Measurements from ENCODE around the gene IQCC. TPM values are rescaled to one million over a fixed set of nuclear protein-coding genes. Genes with fewer than 3 reads are reported as not detected.

Gene IQCC
- total RNA-seq, 2 donors from 2014 or later: 1.4 TPM; not detected in 1

DNA sequence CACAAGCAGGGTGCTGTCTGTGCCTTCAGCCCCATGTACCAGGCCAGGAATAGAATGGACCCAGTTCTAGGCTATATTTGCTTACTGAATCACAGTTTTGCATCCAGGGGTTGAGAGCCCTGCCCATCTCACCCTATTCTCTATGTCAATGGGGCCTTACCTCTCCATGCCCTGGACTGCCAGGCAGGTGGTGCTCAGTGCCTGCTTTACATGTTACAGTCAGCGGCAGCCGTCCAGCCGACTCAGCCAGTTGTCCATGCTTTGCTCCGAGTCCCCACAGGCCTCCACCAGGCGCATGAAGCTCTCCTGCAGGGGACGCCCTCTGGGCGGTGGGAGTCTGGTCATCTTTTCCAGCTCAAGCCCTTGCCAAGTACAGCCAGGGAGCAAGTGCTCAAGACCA, 29.3 kb downstream of the IQCC start:
- peaks cover 30% of the 10 kb centered on the region for H3K36me3 ChIP-seq
- DNase-seq (ENCODE audit: low spot score) (no peak), ATAC-seq (ENCODE audit: insufficient number of reproducible peaks, low FRiP score, low read depth) (no peak)
- TF ChIP-seq CTCF (IDR thresholded peaks at IDR 0.05): no peak
- H3K4me1 ChIP-seq (ENCODE audit: control insufficient read depth in 1 of 2, low read depth in 2 of 2): no peaks in the 10 kb centered on the region
- no peak overlapping the region for H3K4me3 ChIP-seq
- H3K27me3 ChIP-seq (replicated peaks; ENCODE audit: insufficient read depth): no peaks in the 10 kb centered on the region
- H3K27ac ChIP-seq: no peak overlapping the region
- H3K9me3 ChIP-seq: no peaks in the 10 kb centered on the region

GRCh38 chr1:32239337-32239736, 33.9 kb downstream of the IQCC start:
- H3K9me3 ChIP-seq: no peaks in the 10 kb centered on the region
- no peak for TF ChIP-seq CTCF (IDR thresholded peaks at IDR 0.05)
- no peak overlapping the region for H3K4me3 ChIP-seq
- DNase-seq (ENCODE audit: low spot score) (no peak), ATAC-seq (ENCODE audit: insufficient number of reproducible peaks, low FRiP score, low read depth) (no peak)
- peaks cover 5 to 13% of the 10 kb centered on the region in 2 donors for H3K4me1 ChIP-seq (ENCODE audit: control insufficient read depth in 1 of 2, low read depth in 2 of 2)
- peak overlapping the region in 1 of 2 donors; percentile 75 for H3K27ac ChIP-seq
- H3K27me3 ChIP-seq (replicated peaks; ENCODE audit: insufficient read depth): no peaks in the 10 kb centered on the region
- no peaks in the 10 kb centered on the region for H3K36me3 ChIP-seq

DNA sequence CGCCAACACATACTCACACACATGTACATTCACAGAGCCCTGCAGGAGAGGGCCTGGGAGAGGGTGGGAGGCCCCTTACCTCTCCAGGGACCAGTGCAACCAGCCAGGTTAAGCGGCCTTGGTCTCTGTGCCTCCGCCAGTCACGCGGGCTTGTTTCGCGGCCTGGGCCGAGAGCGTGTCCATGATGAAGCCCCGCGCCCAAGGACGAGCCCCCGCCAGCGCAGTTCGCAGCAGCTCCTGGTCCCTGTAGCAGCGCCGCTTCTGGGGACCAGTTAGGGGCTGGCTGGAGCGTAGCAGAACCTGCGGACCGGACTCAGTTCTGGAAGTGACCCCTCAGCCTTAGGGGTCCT, 34.3 kb downstream of the IQCC start:
- no peaks in the 10 kb centered on the region for H3K27me3 ChIP-seq (replicated peaks; ENCODE audit: insufficient read depth)
- peak overlapping the region; percentile 75 to 84 for H3K27ac ChIP-seq
- no peaks in the 10 kb centered on the region for H3K36me3 ChIP-seq
- ATAC-seq (ENCODE audit: insufficient number of reproducible peaks, low FRiP score, low read depth) (no peak), DNase-seq (ENCODE audit: low spot score) (no peak)
- peak overlapping the region; percentile 85 for H3K4me3 ChIP-seq
- no peak for TF ChIP-seq CTCF (IDR thresholded peaks at IDR 0.05)
- no peaks in the 10 kb centered on the region for H3K9me3 ChIP-seq
- H3K4me1 ChIP-seq (ENCODE audit: control insufficient read depth in 1 of 2, low read depth in 2 of 2): peaks cover 5 to 13% of the 10 kb centered on the region in 2 donors

DNA sequence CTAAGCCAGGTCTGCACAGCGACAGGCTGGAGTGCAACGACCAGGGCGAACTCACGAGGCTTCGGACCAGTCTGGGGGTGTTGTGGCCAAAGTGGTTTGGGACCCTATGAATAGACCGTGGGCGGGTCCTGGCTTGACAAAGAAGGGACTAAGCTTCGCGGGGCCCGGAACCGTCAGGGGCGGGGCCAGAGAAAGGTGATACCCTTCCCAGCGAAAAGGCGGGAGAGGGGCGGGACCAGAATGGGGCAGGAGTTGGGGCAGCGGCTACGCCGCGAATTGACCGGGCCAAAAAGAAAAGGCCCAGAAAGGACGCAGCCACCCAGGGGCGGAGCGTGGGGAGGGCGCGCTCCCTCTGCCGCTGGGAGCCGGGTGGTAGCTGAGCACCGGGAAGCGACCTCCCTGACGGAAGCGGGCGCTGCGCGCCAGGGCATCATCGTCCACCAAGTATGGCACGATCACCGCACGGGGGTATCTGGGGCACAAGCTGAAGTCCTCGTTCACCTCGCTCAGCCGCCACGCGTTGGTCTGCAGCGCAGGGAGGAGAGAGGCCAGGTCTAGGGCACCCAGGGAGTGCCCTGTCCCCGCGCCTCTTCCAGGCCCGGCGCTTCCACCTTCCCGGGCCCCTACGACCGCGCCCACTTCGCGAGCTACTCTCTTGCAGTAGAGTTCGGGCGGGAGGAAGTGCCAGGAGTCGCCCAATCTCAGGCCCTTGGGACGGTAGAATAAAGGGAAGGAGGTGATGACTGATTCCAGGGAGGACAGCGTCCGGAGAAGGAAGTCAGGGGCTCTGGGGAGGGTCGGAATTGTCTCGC, 34.9 kb downstream of the IQCC start:
- peak; percentile 13 for DNase-seq (ENCODE audit: low spot score)
- no peak for ATAC-seq (ENCODE audit: insufficient number of reproducible peaks, low FRiP score, low read depth)
- H3K4me1 ChIP-seq (ENCODE audit: control insufficient read depth in 1 of 2, low read depth in 2 of 2): peaks cover 5 to 13% of the 10 kb centered on the region in 2 donors
- no peaks in the 10 kb centered on the region for H3K27me3 ChIP-seq (replicated peaks; ENCODE audit: insufficient read depth)
- H3K36me3 ChIP-seq: no peaks in the 10 kb centered on the region
- H3K4me3 ChIP-seq: peak overlapping the region; percentile 85
- peak overlapping the region; percentile 75 to 84 for H3K27ac ChIP-seq
- H3K9me3 ChIP-seq: no peaks in the 10 kb centered on the region
- TF ChIP-seq CTCF (IDR thresholded peaks at IDR 0.05): peak; percentile 30

DNA sequence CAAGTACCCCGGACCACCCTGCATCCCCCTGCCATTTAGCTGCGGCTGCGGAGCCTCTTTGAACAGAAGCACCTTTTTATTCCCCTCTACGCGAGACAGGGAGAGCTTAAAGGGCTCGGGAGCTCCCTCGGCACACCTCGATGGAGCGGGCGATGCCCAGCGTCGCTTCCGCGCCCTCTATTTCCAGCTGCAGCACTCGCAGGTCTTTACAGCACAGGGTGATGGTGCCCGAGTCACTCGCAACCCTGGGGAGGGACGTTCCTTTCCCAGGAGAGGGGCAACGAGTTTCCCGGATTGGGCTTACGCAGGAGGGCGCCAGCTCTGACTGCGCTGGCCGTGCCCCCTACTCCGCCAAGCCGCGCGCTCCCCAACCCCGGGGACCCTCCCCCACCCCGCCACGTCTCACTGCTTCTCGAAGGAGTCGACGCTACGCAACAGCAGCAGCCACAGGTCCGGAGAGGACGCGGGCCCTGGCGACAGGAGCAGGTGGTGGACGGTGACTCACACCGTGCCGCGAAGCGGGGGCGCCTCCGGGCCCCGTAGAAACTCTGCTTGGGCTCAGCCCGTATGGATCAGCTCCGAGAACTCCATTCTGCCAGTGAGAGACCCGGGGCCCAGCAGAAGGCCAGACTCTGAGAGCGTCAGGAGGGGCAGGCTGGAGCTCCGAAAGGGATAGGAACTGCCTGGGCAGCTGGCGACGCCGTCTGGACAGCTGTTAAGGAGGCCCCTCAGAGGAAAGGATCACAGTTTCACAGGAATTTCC, 35.7 kb downstream of the IQCC start:
- Histone ChIP-seq H3K4me1 (ENCODE audit: control insufficient read depth in 1 of 2, low read depth in 2 of 2) (peaks cover 5 to 13% of the 10 kb centered on the region in 2 donors), H3K9me3 (no peaks in the 10 kb centered on the region), H3K27me3 (replicated peaks; ENCODE audit: insufficient read depth) (no peaks in the 10 kb centered on the region), H3K27ac (peak overlapping the region; percentile 75 to 84), H3K4me3 (peak overlapping the region; percentile 85), H3K36me3 (no peaks in the 10 kb centered on the region)
- no peak for TF ChIP-seq CTCF (IDR thresholded peaks at IDR 0.05)
- ATAC-seq (ENCODE audit: insufficient number of reproducible peaks, low FRiP score, low read depth) (peak; percentile 40), DNase-seq (ENCODE audit: low spot score) (peak; percentile 22)

Measured in thoracic aorta (tissue), 2 donors.